Tibial nerve (tissue), 4 donors: ENCODE results near the gene PARP12. TPM values are rescaled to one million over a fixed set of nuclear protein-coding genes. Genes with fewer than 3 reads are reported as not detected.

ENCODE experiments used
- DNase-seq, 2 donors: peaks; one replicate each; pipeline ENCODE4 v3.0.0-alpha.2; 2019; ENCODE audit warnings: low spot score in 2 of 2
- H3K27ac ChIP-seq, 4 donors: fragments of 200-600 bp; sonication (generic) in 3 of 4; one replicate each; pipeline ENCODE4 v1.5.1; 2017 to 2019; ENCODE audit warnings: mild to moderate bottlenecking in 1 of 4
- H3K27me3 ChIP-seq, 2 donors: fragments of 200-600 bp; sonication (generic) in 1 of 2; one replicate each; pipeline versions ENCODE4 v1.5.1 to v1.6.0; 2017 to 2019
- H3K36me3 ChIP-seq, 3 donors: fragments of 200-600 bp; sonication (generic); one replicate each; pipeline ENCODE4 v1.5.1; 2018 to 2019
- H3K4me1 ChIP-seq, 4 donors: fragments of 200-600 bp; sonication (generic) in 3 of 4; one replicate each; pipeline ENCODE4 v1.5.1; 2017 to 2019
- H3K4me3 ChIP-seq, 4 donors: fragments of 200-600 bp; sonication (generic) in 3 of 4; one replicate each; pipeline ENCODE4 v1.5.1; 2017 to 2019; ENCODE audit warnings: mild to moderate bottlenecking in 1 of 4, moderate library complexity in 1 of 4
- H3K9me3 ChIP-seq, 4 donors: fragments of 200-600 bp; sonication (generic) in 3 of 4; one replicate each; pipeline ENCODE4 v1.5.1; 2017 to 2019
- EP300 ChIP-seq, 2 donors: sonication (generic); formaldehyde crosslinking; IDR thresholded peaks; one replicate each; pipeline ENCODE4 v1.6.1; 2017; ENCODE audit warnings: antibody characterized with exemption in 2 of 2, mild to moderate bottlenecking in 1 of 2
- POLR2A ChIP-seq, 2 donors: fragments of 450-650 bp; IDR thresholded peaks; one replicate each; pipeline ENCODE4 v1.6.1; 2017; ENCODE audit warnings: antibody characterized with exemption in 2 of 2, mild to moderate bottlenecking in 2 of 2, moderate library complexity in 2 of 2
- WGBS, 2 donors: methylation state at CpG; one replicate each; pipeline ENCODE4 v1.1.5; 2018; 5-methylcytosine and 5-hydroxymethylcytosine counted together
- total RNA-seq, 4 donors: library from RNA; depleted of rRNA; stranded (reverse); fragments of >200 nt; gene quantifications; one replicate each; pipeline ENCODE4 v1.1.0, GENCODE V29; 2016
- TF ChIP-seq, protein P1 (sequence below), 5 experiments: fragments of 200-600 bp in 3 of 5; fragments of 450-650 bp in 2 of 5; sonication (generic) in 3 of 5; IDR thresholded peaks; one replicate each; pipeline ENCODE4 v1.5.1; 2016 to 2019; ENCODE audit warnings: antibody characterized with exemption in 5 of 5, mild to moderate bottlenecking in 3 of 5, moderate library complexity in 2 of 5

The PARP12 gene
- total RNA-seq, 4 donors from 2014 or later = 40.0 to 54.2 (median 44.2) TPM

DNA sequence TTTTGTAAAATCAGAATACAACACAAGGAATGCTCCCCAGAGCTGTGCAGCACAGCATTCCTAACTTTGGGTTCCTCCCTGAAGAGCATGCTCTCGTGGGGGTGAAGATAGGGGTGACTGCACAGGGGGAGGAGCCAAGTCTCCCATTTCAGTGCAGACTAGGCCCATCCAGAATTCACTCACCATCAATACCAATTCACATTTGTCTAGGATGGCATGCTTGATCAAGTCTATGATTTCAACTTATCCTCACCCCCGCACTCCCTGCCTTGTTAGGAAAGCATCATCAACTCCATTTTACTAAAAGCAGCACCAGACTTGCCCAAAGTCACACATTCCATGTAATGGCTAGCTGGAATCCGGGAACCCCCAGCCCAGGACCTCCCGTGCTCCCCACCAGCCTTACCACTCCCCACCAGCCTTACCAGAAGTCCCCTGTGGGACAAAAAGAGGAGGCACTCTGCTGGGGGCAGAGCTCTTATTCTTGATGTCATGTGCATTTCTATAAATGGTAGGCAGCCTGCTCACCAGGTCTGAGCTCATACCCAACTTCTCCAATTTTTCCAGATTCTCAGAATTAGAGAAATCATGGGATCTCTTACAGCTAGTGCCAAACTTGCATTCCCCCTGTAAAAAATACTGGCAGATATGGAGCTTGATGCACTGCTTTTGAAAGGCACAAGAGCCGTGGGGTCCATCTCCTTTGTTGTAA, 6.2 kb downstream of the PARP12 start:
- H3K27me3 ChIP-seq = no peaks in the 10 kb centered on the region
- H3K27ac ChIP-seq = no peak overlapping the region
- peaks cover 0 to 34% (median 22%) of the 10 kb centered on the region in 4 donors for H3K4me1 ChIP-seq
- TF ChIP-seq POLR2A (IDR thresholded peaks at IDR 0.05) (no peak), EP300 (IDR thresholded peaks at IDR 0.05) (no peak)
- TF ChIP-seq, protein P1, sequence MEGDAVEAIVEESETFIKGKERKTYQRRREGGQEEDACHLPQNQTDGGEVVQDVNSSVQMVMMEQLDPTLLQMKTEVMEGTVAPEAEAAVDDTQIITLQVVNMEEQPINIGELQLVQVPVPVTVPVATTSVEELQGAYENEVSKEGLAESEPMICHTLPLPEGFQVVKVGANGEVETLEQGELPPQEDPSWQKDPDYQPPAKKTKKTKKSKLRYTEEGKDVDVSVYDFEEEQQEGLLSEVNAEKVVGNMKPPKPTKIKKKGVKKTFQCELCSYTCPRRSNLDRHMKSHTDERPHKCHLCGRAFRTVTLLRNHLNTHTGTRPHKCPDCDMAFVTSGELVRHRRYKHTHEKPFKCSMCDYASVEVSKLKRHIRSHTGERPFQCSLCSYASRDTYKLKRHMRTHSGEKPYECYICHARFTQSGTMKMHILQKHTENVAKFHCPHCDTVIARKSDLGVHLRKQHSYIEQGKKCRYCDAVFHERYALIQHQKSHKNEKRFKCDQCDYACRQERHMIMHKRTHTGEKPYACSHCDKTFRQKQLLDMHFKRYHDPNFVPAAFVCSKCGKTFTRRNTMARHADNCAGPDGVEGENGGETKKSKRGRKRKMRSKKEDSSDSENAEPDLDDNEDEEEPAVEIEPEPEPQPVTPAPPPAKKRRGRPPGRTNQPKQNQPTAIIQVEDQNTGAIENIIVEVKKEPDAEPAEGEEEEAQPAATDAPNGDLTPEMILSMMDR (IDR thresholded peaks at IDR 0.05) = no peak
- no peaks in the 10 kb centered on the region for H3K9me3 ChIP-seq
- no peak overlapping the region for H3K4me3 ChIP-seq
- 87 to 88% methylated on average over 5 of the region's 5 CpGs for WGBS, 2 donors
- H3K36me3 ChIP-seq = peaks cover 0 to 29% (median 0%) of the 10 kb centered on the region in 3 donors
- no peak for DNase-seq

DNA sequence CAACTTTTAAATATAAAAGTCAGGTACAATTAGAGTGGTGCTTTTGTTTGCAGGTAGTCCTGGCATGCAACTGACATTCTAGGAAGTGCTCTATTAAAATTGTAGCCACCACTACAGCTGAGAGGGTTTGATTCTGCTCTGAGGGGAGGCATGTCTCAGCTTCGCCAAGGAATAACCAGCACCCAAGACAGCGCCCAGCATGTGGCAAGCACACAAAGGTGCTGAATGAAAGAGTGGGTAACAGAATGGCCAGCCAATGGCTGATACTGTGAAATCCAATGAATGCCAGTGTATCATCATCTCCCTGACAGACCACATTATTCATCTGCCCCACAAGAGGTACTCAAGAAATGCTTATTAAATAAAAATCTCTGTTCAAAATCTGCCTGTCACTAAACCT, 6.9 kb downstream of the PARP12 start:
- no peak overlapping the region for H3K27ac ChIP-seq
- H3K36me3 ChIP-seq = peaks cover 0 to 32% (median 0%) of the 10 kb centered on the region in 3 donors
- H3K4me1 ChIP-seq = peaks cover 0 to 27% (median 15%) of the 10 kb centered on the region in 4 donors
- 97 to 100% methylated on average over 2 of the region's 2 CpGs for WGBS, 2 donors
- H3K27me3 ChIP-seq = no peaks in the 10 kb centered on the region
- TF ChIP-seq, protein P1 (IDR thresholded peaks at IDR 0.05) = no peak
- TF ChIP-seq EP300 (IDR thresholded peaks at IDR 0.05) (no peak), POLR2A (IDR thresholded peaks at IDR 0.05) (no peak)
- no peak for DNase-seq
- no peak overlapping the region for H3K4me3 ChIP-seq
- H3K9me3 ChIP-seq = no peaks in the 10 kb centered on the region

DNA sequence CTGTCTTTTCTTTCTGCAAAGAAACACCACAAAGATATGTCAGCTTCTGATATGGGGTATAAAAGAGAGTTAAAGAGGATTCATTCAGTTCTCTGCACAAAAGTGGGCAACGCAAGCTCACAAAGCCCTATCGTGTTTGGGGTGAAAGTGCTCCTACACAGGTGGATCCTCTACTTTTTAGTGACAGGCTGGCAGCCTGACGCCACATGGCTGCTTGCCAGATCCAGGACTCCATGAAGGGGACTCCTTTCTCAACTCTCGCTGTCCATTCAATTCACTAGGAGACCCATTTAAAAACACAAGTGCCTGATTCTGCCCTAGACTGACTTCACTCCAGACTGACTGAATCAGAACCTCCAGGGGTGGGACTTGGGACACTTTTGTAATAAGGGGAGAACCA, 8.0 kb downstream of the PARP12 start:
- DNase-seq = no peak
- no peaks in the 10 kb centered on the region for H3K9me3 ChIP-seq

DNA sequence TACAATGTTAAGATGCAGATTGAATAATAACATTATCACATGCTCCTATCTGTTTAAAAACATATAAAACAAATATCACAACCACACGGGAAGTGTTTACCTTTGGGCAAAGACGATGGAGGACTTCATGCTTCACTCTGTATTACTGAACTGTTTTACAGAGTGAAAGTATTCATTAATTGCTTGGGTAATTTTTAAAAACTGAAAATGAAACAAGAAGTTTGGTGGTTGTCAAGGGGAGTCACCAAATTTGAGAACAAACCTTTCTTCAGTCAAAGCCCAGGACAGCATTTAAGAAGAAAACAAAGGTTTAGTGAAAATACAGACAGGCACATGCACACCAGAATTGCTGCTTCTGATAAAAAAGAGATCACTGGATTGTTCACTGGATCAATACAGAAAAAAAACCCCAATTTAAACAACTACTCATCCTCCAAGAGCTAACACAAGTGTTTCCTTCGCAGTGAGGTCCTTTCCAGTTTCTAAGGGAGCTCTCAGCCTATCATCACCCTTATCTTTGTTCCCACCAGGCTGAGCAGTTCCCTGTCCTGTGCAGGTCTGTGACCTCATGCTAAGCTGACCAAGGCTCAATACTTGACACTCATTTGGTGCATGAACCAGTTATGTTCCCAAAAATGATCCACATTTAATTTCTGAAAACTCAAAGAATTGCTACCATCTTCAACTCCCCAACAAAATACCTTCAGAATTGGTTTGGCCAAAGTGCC, 8.8 kb downstream of the PARP12 start:
- TF ChIP-seq, protein P1 (IDR thresholded peaks at IDR 0.05) = no peak
- TF ChIP-seq EP300 (IDR thresholded peaks at IDR 0.05) (no peak), POLR2A (IDR thresholded peaks at IDR 0.05) (no peak)
- Histone ChIP-seq H3K4me1 (peaks cover 0 to 19% (median under 1%) of the 10 kb centered on the region in 4 donors), H3K4me3 (no peak overlapping the region), H3K36me3 (peaks cover 0 to 38% (median 0%) of the 10 kb centered on the region in 3 donors), H3K9me3 (no peaks in the 10 kb centered on the region), H3K27ac (no peak overlapping the region), H3K27me3 (no peaks in the 10 kb centered on the region)
- WGBS, 2 donors = 88% methylated on average over 3 of the region's 3 CpGs
- DNase-seq = no peak

More for the DNA sequence above, 8.0 kb downstream of the PARP12 start:
- Histone ChIP-seq H3K4me3 (no peak overlapping the region), H3K27me3 (no peaks in the 10 kb centered on the region), H3K27ac (no peak overlapping the region), H3K4me1 (peaks cover 0 to 19% (median 7%) of the 10 kb centered on the region in 4 donors), H3K36me3 (peaks cover 0 to 32% (median 0%) of the 10 kb centered on the region in 3 donors)
- TF ChIP-seq, protein P1 (IDR thresholded peaks at IDR 0.05) = no peak
- TF ChIP-seq EP300 (IDR thresholded peaks at IDR 0.05) (no peak), POLR2A (IDR thresholded peaks at IDR 0.05) (no peak)
- 83 to 87% methylated on average over 4 of the region's 4 CpGs for WGBS, 2 donors

DNA sequence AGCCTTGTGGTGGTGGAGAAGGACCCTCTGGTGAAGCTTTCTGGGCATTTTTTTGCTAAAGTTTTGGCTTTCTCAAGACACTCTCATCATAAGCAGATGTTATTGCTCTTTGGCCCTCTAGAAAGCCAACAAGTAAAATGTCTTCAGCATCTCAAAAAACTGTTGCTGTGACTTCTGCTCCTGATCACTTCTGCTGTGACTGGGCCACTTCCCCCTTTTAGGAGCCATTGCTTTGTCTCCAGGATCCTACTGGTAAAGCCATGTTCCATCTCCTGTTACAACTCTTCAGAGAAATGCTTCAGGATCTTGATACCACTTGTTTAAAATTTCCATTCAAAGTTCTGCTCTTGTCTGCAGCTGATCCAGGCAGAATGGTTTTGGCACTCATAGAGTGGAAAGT, 10.9 kb downstream of the PARP12 start:
- H3K27ac ChIP-seq = no peak overlapping the region
- H3K9me3 ChIP-seq = no peaks in the 10 kb centered on the region
- H3K36me3 ChIP-seq = peaks cover 0 to 52% (median 0%) of the 10 kb centered on the region in 3 donors
- TF ChIP-seq POLR2A (IDR thresholded peaks at IDR 0.05) (no peak), EP300 (IDR thresholded peaks at IDR 0.05) (no peak)
- TF ChIP-seq, protein P1 (IDR thresholded peaks at IDR 0.05) = no peak
- H3K4me3 ChIP-seq = no peak overlapping the region
- peaks cover 0 to 12% (median 0%) of the 10 kb centered on the region in 4 donors for H3K4me1 ChIP-seq
- H3K27me3 ChIP-seq = no peaks in the 10 kb centered on the region
- no peak for DNase-seq
